Activated CD4-positive, alpha-beta memory T cell treated with anti-CD3 and anti-CD28 coated beads for 36 hours (primary cell): ENCODE measurements around the gene KLHL6. TPM values are rescaled to one million over a fixed set of nuclear protein-coding genes. Genes with fewer than 3 reads are reported as not detected.

ENCODE experiments used
- CTCF ChIA-PET: fragments of 350-600 bp; sonication (Branson Sonifier 250); formaldehyde crosslinking; loops from one replicate; lab custom pipeline; 2021; ENCODE audit warnings: antibody characterized with exemption, inconsistent platforms; lab: Charles Lee
- POLR2A ChIA-PET: fragments of 350-600 bp; sonication (Branson Sonifier 250); formaldehyde crosslinking; loops from one replicate; lab custom pipeline; 2021; ENCODE audit warnings: antibody characterized with exemption; lab: Charles Lee
- DNase-seq: peaks from one replicate; pipeline ENCODE4 v3.0.0-alpha.2; 2020
- H3K27ac Mint-ChIP-seq: one replicate; pipeline ENCODE4 v1.8.0; 2021; ENCODE audit warnings: mixed read lengths
- H3K27me3 Mint-ChIP-seq: one replicate; pipeline ENCODE4 v1.8.0; 2021; ENCODE audit warnings: mixed read lengths
- H3K36me3 Mint-ChIP-seq: one replicate; pipeline ENCODE4 v1.8.0; 2021; ENCODE audit warnings: mixed read lengths
- H3K4me1 Mint-ChIP-seq: one replicate; pipeline ENCODE4 v1.8.0; 2021; ENCODE audit warnings: low read depth, mixed read lengths
- H3K4me3 Mint-ChIP-seq: one replicate; pipeline ENCODE4 v1.8.0; 2021; ENCODE audit warnings: mild to moderate bottlenecking, mixed read lengths
- H3K9me3 Mint-ChIP-seq: one replicate; pipeline ENCODE4 v1.8.0; 2021; ENCODE audit warnings: mixed read lengths
- intact Hi-C: fragments of 100-400 bp; cut with micrococcal nuclease; formaldehyde crosslinking; loops from one replicate; pipeline ENCODE4 v1.15.1; 2023
- total RNA-seq, 2 experiments: library from RNA; stranded (reverse); gene quantifications; one replicate each; pipeline ENCODE4 v1.2.3, GENCODE V29; 2021

The KLHL6 gene, protein sequence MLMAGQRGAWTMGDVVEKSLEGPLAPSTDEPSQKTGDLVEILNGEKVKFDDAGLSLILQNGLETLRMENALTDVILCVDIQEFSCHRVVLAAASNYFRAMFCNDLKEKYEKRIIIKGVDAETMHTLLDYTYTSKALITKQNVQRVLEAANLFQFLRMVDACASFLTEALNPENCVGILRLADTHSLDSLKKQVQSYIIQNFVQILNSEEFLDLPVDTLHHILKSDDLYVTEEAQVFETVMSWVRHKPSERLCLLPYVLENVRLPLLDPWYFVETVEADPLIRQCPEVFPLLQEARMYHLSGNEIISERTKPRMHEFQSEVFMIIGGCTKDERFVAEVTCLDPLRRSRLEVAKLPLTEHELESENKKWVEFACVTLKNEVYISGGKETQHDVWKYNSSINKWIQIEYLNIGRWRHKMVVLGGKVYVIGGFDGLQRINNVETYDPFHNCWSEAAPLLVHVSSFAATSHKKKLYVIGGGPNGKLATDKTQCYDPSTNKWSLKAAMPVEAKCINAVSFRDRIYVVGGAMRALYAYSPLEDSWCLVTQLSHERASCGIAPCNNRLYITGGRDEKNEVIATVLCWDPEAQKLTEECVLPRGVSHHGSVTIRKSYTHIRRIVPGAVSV
- 10 to 100 TPM; 63.5 to 65.2 TPM for total RNA-seq

DNA sequence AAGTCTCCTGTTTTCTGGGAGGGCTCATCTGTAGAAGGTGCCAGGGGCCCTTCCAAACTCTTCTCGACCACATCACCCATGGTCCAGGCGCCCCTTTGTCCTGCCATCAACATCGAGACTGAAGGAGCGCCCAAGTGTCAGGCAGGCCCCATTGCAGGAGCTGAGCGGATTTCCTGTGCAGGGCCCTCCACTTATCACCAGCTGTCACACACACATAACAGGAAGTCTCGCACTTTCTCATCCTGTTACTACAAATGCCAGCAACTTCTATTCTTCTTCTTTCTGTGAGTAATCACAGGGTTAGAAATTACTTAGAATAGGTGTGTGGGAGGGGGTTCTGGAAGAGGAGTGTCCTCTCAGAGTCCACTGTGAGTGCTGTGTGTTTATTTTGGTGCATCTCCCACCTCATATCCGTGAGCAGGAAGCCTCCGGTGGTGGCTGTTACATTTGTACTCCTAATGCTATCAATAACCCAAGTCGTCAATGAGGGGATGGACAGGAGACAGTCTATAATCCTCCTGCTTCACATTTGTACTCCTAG lies at the start of gene KLHL6:
TSS of gene KLHL6 (minus strand) at position 166 of the 541 bp plus-strand sequence. CDS start at position 113, 53 bp downstream.
- DNase-seq = peak; percentile 90
- H3K27me3 Mint-ChIP-seq = no peaks in the 10 kb centered on the region
- peaks cover 52% of the 10 kb centered on the region for H3K4me1 Mint-ChIP-seq
- H3K9me3 Mint-ChIP-seq = no peaks in the 10 kb centered on the region
- peaks cover 32% of the 10 kb centered on the region for H3K36me3 Mint-ChIP-seq
- POLR2A ChIA-PET = interaction anchor here (0.6 to 4.7 kb wide), 6 partner anchors 28 to 142 kb away, joined by 3 to 45 read pairs (median 6); partner anchors contain the start of genes KLHL24 and YEATS2
- peak within 1 kb of the TSS; percentile 99 for H3K27ac Mint-ChIP-seq
- peak within 1 kb of the TSS; percentile 100 for H3K4me3 Mint-ChIP-seq
- intact Hi-C loops = loop anchor here (1.0 to 2.0 kb wide), 8 partner anchors 37 to 269 kb away; no protein-coding TSS in a partner anchor
- CTCF ChIA-PET = no interaction called here

DNA sequence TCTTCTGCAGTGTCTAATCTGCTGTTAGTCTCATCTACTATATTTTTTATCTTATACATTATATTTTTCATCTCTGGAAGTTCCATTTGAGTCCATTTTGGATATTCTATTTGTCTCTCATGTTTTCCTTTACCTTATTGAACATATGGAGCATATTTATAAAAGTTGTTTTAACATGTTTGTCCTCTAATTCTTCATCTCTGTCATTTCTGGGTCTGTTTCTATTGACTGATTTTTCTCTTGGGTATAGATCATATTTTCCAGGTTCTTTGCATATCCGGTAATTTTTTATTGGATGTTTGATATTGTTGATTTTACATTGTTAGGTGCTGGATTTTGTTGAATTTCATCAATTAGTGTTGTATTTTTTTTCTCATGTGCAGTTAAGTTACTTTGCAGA lies 42.5 kb upstream of the KLHL6 start:
- Mint-ChIP-seq H3K27ac (no peak overlapping the region), H3K9me3 (peaks cover 16% of the 10 kb centered on the region), H3K27me3 (no peaks in the 10 kb centered on the region), H3K36me3 (peaks cover 10% of the 10 kb centered on the region), H3K4me1 (no peaks in the 10 kb centered on the region), H3K4me3 (no peak overlapping the region)
- POLR2A ChIA-PET = no interaction called here
- no peak for DNase-seq
- intact Hi-C loops = no loop called here
- CTCF ChIA-PET = no interaction called here

DNA sequence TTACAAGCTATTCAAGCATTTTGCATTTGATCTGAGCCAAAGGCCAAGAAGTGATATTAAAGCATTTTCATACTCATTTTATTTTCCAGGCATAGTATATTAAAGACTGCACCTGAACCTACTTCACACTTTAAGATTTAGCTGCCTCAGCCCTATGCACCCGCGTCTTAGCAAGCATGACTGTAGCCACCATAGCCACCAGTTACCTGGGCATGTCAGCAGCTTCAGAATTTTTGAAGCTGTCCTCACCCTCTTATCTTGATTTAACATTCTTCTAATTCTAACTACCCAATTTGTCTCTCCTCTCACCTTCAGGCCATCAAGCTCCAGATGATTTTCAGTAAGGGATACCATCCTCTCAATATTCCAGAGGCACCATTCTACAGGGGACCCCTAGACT lies 39.1 kb upstream of the KLHL6 start:
- intact Hi-C loops = loop anchor here (5.0 kb wide), 1 partner anchor 43 kb away; the partner anchor contains the start of gene KLHL24
- peaks cover 14% of the 10 kb centered on the region for H3K4me1 Mint-ChIP-seq
- no peak overlapping the region for H3K4me3 Mint-ChIP-seq
- peaks cover 16% of the 10 kb centered on the region for H3K9me3 Mint-ChIP-seq
- H3K27me3 Mint-ChIP-seq = no peaks in the 10 kb centered on the region
- ChIA-PET POLR2A (no interaction called here), CTCF (interaction anchor here (1.6 to 2.5 kb wide), 2 partner anchors 10 to 13 kb away, joined by 4 to 7 read pairs; no protein-coding TSS in a partner anchor)
- H3K36me3 Mint-ChIP-seq = peaks cover 10% of the 10 kb centered on the region
- no peak for DNase-seq
- H3K27ac Mint-ChIP-seq = no peak overlapping the region

DNA sequence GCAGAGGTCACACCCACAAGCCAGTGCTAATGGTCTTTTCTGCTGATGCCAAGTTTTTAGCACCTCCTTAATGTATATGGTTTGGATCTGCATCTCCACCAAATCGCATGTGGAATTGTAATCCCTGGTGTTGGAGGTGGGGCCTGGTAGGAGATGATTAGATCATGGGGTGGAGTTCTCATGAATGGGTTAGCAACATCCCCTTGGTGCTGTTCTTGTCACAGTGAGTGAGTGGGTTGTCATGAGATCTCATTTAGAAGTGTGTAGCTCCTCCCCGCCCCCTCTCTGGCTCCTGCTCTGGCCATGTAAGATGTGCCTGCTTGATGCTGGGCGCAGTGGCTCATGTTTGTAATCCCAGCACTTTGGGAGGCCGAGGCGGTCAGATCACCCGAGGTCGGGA lies 37.3 kb upstream of the KLHL6 start:
- Mint-ChIP-seq H3K4me3 (no peak overlapping the region), H3K27ac (no peak overlapping the region), H3K9me3 (peaks cover 6% of the 10 kb centered on the region), H3K27me3 (no peaks in the 10 kb centered on the region), H3K36me3 (peaks cover 6% of the 10 kb centered on the region), H3K4me1 (peaks cover 25% of the 10 kb centered on the region)
- intact Hi-C loops = loop anchor here (1.0 to 5.0 kb wide), 5 partner anchors 38 to 124 kb away; partner anchors contain the start of genes KLHL24 and KLHL6
- POLR2A ChIA-PET = interaction anchor here (0.6 kb wide), 1 partner anchor 10 kb away, joined by 4 read pairs; no protein-coding TSS in a partner anchor
- peak; percentile 18 for DNase-seq
- CTCF ChIA-PET = interaction anchor here (0.6 to 2.4 kb wide), 6 partner anchors 13 to 141 kb away, joined by 3 to 14 read pairs (median 4); no protein-coding TSS in a partner anchor

DNA sequence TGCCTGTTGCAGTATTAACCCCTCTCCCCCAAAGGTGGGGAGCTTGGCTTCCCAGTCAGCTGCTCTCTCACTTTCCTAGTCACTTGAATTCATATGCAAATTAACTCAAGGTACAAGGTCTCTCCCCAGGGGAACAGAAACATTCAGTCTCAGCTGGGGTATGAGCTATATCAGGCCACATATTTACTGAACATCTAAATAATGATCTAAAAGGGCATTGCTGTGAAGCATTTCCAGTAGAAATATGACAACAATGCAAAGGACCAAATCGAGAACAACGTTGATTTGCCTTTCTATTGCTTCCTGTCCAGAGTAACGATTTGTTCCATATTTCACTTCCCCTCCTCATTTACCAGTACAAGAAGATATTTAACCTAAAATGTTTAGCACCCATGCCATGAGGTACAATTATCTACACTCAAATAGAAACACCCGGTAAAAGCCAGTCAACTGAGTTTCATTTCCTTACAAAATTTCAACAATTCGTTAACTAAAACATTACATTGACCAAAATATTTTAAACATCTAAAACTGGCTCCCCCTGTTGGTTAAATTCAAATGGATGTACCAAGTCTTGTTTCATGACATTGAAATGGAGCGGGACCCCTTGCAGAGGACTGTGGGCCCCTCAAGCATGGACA lies 36.5 kb upstream of the KLHL6 start:
- intact Hi-C loops = loop anchor here (1.0 to 5.0 kb wide), 5 partner anchors 37 to 123 kb away; partner anchors contain the start of genes KLHL24 and KLHL6
- POLR2A ChIA-PET = interaction anchor here (1.3 to 1.7 kb wide), 2 partner anchors 39 to 123 kb away, joined by 3 to 4 read pairs; no protein-coding TSS in a partner anchor
- peaks cover 2% of the 10 kb centered on the region for H3K9me3 Mint-ChIP-seq
- H3K4me3 Mint-ChIP-seq = peak overlapping the region; percentile 59
- H3K4me1 Mint-ChIP-seq = peaks cover 32% of the 10 kb centered on the region
- H3K36me3 Mint-ChIP-seq = peaks cover 2% of the 10 kb centered on the region
- peak overlapping the region; percentile 69 for H3K27ac Mint-ChIP-seq
- CTCF ChIA-PET = interaction anchor here (0.5 to 2.4 kb wide), 19 partner anchors 12 to 557 kb away, joined by 3 to 14 read pairs (median 4); partner anchors contain the start of gene KLHL24
- DNase-seq = no peak
- no peaks in the 10 kb centered on the region for H3K27me3 Mint-ChIP-seq

DNA sequence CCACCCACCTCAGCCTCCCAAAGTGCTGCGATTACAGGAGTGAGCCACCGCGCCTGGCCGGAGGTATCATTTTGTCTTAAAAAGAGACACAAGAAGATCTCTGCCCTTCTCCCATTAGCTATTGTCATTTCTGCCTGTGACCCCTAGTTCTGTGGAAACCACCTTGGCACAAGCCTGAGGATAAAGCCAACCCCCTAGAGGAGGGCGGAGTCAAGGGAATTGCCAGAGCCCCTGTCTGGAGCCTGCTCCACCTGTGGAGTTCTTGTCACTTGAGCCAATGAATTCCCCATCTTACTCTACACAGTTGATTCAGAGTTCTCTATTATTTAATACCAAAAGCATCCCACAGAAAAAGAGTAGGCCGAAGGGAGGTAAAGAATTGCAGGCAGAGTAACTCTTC lies 34.9 kb upstream of the KLHL6 start:
- H3K4me3 Mint-ChIP-seq = no peak overlapping the region
- DNase-seq = no peak
- no peaks in the 10 kb centered on the region for H3K27me3 Mint-ChIP-seq
- ChIA-PET POLR2A (no interaction called here), CTCF (interaction anchor here (1.0 to 2.4 kb wide), 3 partner anchors 13 to 177 kb away, joined by 3 to 14 read pairs (median 3); no protein-coding TSS in a partner anchor)
- no peak overlapping the region for H3K27ac Mint-ChIP-seq
- H3K9me3 Mint-ChIP-seq = no peaks in the 10 kb centered on the region
- intact Hi-C loops = loop anchor here (5.0 kb wide), 1 partner anchor 47 kb away; the partner anchor contains the start of gene KLHL24
- H3K36me3 Mint-ChIP-seq = no peaks in the 10 kb centered on the region
- H3K4me1 Mint-ChIP-seq = peaks cover 41% of the 10 kb centered on the region

DNA sequence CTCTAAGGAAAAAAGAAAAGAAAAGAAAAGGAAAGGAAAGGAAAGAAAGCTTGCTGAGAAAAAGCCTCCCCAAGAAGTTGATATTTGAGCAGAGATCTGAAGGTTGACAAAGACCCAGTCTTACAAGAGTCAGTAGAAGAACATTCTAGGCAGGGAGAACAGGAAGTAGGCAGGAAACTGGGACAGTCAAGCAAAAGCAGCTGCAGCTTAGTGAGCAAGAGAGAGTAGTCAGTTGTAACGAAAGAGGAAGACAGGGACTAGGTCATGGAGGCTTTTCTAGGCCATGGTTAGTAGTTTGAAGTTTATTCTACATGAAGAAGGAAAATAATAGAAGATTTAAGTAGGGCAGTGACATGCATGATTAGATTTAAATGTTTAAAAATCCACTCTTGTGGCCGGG lies 31.8 kb upstream of the KLHL6 start:
- Mint-ChIP-seq H3K27me3 (no peaks in the 10 kb centered on the region), H3K36me3 (no peaks in the 10 kb centered on the region), H3K4me1 (peaks cover 38% of the 10 kb centered on the region), H3K27ac (peak overlapping the region; percentile 16), H3K4me3 (no peak overlapping the region), H3K9me3 (no peaks in the 10 kb centered on the region)
- intact Hi-C loops = no loop called here
- POLR2A ChIA-PET = no interaction called here
- CTCF ChIA-PET = no interaction called here
- DNase-seq = no peak

DNA sequence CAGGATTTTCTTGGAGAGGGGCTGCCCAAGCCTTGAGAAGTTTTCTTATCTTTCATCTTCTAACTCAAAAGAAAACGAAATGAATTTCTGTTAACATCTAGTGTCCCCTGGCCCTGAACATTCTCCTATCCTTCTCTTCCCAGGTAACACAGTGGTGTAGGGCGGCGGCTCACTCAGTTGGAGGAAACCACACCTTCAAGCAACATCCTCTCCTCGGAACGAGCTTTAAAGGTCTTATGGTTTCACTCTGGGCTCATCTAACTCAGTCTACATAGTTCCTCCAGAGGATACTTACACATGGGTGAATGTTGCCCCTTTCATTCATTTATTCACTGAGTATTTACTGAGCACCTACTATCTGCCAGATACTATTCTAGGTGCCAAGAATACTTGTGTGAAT lies 31.0 kb upstream of the KLHL6 start:
- peak; percentile 23 for DNase-seq
- Mint-ChIP-seq H3K27me3 (no peaks in the 10 kb centered on the region), H3K4me1 (peaks cover 30% of the 10 kb centered on the region), H3K36me3 (no peaks in the 10 kb centered on the region), H3K4me3 (no peak overlapping the region), H3K27ac (peak overlapping the region; percentile 1), H3K9me3 (no peaks in the 10 kb centered on the region)
- ChIA-PET POLR2A (no interaction called here), CTCF (no interaction called here)
- intact Hi-C loops = no loop called here

DNA sequence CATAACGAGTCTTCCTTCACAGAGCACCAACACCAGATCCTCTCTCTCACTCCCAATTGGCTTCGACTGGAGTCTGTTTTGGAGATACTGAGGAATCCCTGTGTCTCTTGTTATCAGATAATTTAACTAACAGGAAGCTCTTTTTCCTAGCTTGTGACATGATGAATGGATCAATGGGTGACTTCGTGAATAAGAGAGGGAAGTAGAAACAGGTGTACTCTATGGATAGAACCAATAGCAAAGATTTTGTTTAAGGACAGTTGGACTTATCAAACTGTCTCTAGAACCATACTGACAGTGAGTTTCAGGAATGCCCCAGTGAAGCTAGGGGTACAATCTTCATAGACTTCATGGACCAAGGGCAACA lies 29.4 kb upstream of the KLHL6 start:
- no peak overlapping the region for H3K27ac Mint-ChIP-seq
- CTCF ChIA-PET = no interaction called here
- no peaks in the 10 kb centered on the region for H3K27me3 Mint-ChIP-seq
- no peaks in the 10 kb centered on the region for H3K9me3 Mint-ChIP-seq
- intact Hi-C loops = no loop called here
- no peak overlapping the region for H3K4me3 Mint-ChIP-seq
- no peaks in the 10 kb centered on the region for H3K36me3 Mint-ChIP-seq
- POLR2A ChIA-PET = no interaction called here
- DNase-seq = no peak
- H3K4me1 Mint-ChIP-seq = peaks cover 28% of the 10 kb centered on the region

DNA sequence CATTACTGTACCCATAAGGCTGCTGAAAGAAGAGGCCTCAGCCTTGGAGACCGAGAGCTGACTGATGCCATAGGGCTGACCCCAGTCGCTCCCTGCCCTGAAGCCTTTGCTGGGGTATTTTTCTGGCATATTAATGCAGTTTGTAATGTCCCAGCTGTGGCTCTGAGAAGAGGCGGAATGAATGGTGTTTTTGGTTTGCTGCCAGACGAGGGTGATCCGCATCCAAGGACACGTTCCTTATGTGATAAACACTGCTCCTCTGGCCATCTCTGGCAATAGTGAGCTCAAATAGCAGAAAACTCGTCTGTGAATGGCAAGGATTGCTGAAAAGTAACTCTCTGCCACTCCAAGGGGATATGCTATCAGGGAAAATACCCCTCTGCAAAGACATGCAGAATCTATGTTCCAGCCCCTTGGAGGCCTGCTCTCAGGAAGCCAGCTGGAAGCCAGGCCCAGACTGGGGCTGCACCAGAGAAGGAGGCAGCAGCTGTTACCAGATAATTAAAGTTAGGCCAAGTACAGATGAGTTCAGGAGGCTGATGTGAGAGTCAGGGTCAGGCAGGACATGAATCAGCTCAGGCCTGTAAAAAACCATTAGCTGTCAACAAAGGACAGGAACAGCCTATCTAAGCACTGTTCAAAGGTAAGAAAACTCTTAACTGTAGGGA lies 28.9 kb upstream of the KLHL6 start:
- CTCF ChIA-PET = no interaction called here
- Mint-ChIP-seq H3K4me3 (no peak overlapping the region), H3K27me3 (no peaks in the 10 kb centered on the region), H3K36me3 (no peaks in the 10 kb centered on the region), H3K9me3 (no peaks in the 10 kb centered on the region), H3K27ac (no peak overlapping the region), H3K4me1 (peaks cover 28% of the 10 kb centered on the region)
- intact Hi-C loops = no loop called here
- POLR2A ChIA-PET = no interaction called here
- no peak for DNase-seq
